Lung (tissue), 12 donors: ENCODE data around the gene ASGR2. TPM values are rescaled to one million over a fixed set of nuclear protein-coding genes. Genes with fewer than 3 reads are reported as not detected.
"Not testable (repeated sequence)": the region's sequence is repeated elsewhere in the genome, so short reads cannot be mapped to it uniquely, and the experiment has no call there.

Experiments
- ATAC-seq: fragments of 200-7000 bp; cut with Tn5 transposase; one replicate; pipeline ENCODE4 v1.9.1; 2020; ENCODE audit warnings: moderate number of reproducible peaks; ENCODE audit not compliant: insufficient read depth, low FRiP score
- DNase-seq, 3 donors: peaks; one replicate each; pipeline ENCODE4 v3.0.0-alpha.2; 2013 to 2017
- H3K27ac ChIP-seq, 2 donors: one replicate each; pipeline ENCODE4 v1.5.1; 2013; ENCODE audit warnings: mild to moderate bottlenecking in 2 of 2, moderate library complexity in 2 of 2, control low read depth in 1 of 2, inconsistent platforms in 1 of 2, low read depth in 1 of 2, low read length in 1 of 2
- H3K27me3 ChIP-seq, 3 donors: one replicate each; pipeline ENCODE4 v1.5.1; 2013; ENCODE audit warnings: low read length in 2 of 3; ENCODE audit not compliant: control insufficient read depth in 3 of 3, insufficient read depth in 3 of 3
- H3K36me3 ChIP-seq, 4 donors: one replicate each; pipeline ENCODE4 v1.5.1; 2013; ENCODE audit warnings: low read length in 4 of 4, mild to moderate bottlenecking in 1 of 4, moderate library complexity in 1 of 4; ENCODE audit not compliant: control insufficient read depth in 4 of 4, insufficient read depth in 4 of 4
- H3K4me1 ChIP-seq, 5 donors: one replicate each; pipeline ENCODE4 v1.5.1; 2013; ENCODE audit warnings: low read length in 5 of 5, mild to moderate bottlenecking in 2 of 5, moderate library complexity in 1 of 5; ENCODE audit not compliant: control insufficient read depth in 5 of 5, insufficient read depth in 5 of 5
- H3K4me3 ChIP-seq: one replicate; pipeline ENCODE4 v1.5.1; 2013; ENCODE audit warnings: mild to moderate bottlenecking, control low read depth, moderate library complexity
- H3K9ac ChIP-seq, 2 donors: one replicate each; pipeline ENCODE4 v1.5.1; 2013; ENCODE audit warnings: low read length in 2 of 2, control low read depth in 1 of 2; ENCODE audit not compliant: insufficient read depth in 1 of 2
- H3K9me3 ChIP-seq, 4 donors: one replicate each; pipeline ENCODE4 v1.5.1; 2013; ENCODE audit warnings: low read length in 3 of 4, mild to moderate bottlenecking in 1 of 4, moderate library complexity in 1 of 4; ENCODE audit not compliant: control insufficient read depth in 4 of 4, insufficient read depth in 3 of 4
- WGBS, 2 donors: extraction: QIAGEN DNeasy Blood & Tissue Kit; methylation state at CpG; one replicate each; pipeline ENCODE4 v1.1.7; 2013; 5-methylcytosine and 5-hydroxymethylcytosine counted together
- polyA plus RNA-seq, 2 donors: library from polyadenylated mRNA; stranded (reverse); fragments of 200-250 nt; gene quantifications; one replicate each; pipeline ENCODE4 v1.2.1, GENCODE V29; 2013
- total RNA-seq, 2 donors: library from RNA; depleted of rRNA in 1 of 2; stranded (reverse); fragments of >200 nt in 1 of 2; gene quantifications; one replicate each; pipeline ENCODE4 v1.2.1, GENCODE V29; 2014 to 2021
- TF ChIP-seq, protein P1 (sequence below): IDR thresholded peaks from 2 replicates; pipeline ENCODE4 v1.5.1; 2012; ENCODE audit warnings: mild to moderate bottlenecking; ENCODE audit errors: control extremely low read depth, extremely low read depth
- donor health status: control.
- donor health status: control.
- donor health status: Bipolar disorder and iron deficiency.
- donor health status: healthy.
- donor health status: DM: yes; HTN: yes; CAD: no.

Gene ASGR2
- total and polyA plus RNA-seq, 4 donors = 1.6 to 12.0 (median 2.6) TPM

DNA sequence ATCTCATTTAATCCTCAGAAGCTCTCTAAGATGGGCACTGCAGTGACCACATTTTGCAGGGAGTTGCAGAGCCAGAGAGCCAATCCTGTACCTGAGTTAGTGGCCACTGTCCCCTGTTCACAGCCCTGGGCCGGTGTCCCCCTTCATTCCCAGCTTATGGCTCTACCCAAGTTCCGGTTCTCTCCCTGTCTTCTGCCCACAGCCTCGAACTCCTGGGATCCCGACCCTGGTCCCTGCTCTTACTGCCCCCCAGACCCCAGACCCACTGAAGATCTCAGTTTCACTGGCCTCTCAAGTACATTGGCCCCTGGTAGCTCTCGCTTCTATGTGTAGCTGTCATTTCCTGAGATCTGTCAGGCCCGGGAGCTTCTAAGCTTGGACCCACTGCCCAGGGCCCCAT, 12.2 kb downstream of the ASGR2 start:
- Histone ChIP-seq H3K9me3 (no peaks in the 10 kb centered on the region), H3K27me3 (peaks cover 0 to under 1% (median 0%) of the 10 kb centered on the region in 3 donors), H3K36me3 (no peaks in the 10 kb centered on the region), H3K4me3 (no peak overlapping the region), H3K4me1 (no peaks in the 10 kb centered on the region), H3K27ac (no peak overlapping the region), H3K9ac (no peak overlapping the region)
- TF ChIP-seq, protein P1, sequence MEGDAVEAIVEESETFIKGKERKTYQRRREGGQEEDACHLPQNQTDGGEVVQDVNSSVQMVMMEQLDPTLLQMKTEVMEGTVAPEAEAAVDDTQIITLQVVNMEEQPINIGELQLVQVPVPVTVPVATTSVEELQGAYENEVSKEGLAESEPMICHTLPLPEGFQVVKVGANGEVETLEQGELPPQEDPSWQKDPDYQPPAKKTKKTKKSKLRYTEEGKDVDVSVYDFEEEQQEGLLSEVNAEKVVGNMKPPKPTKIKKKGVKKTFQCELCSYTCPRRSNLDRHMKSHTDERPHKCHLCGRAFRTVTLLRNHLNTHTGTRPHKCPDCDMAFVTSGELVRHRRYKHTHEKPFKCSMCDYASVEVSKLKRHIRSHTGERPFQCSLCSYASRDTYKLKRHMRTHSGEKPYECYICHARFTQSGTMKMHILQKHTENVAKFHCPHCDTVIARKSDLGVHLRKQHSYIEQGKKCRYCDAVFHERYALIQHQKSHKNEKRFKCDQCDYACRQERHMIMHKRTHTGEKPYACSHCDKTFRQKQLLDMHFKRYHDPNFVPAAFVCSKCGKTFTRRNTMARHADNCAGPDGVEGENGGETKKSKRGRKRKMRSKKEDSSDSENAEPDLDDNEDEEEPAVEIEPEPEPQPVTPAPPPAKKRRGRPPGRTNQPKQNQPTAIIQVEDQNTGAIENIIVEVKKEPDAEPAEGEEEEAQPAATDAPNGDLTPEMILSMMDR = no peak
- DNase-seq (no peak), ATAC-seq (no peak)
- WGBS, 2 donors = 63 to 71% methylated on average over 6 of the region's 6 CpGs

DNA sequence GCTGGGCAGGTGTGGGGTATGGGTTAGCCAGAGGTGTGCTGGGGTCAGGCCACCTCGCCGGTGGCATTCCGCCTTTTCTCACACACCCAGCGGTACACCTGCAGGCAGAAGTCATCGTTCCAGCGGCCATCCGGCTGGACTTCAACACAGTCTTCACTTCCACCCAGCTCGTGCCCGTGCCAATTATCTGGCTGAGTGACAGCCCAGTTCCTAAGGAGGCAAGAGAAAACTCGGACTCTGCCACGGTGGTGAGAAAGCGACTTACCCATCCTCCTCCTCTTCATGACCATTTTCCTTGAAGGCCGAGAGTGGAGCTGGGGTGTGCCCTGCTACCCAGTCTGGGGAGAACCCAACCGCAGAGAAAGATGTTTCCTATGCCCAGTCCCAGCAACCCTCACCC, 13.1 kb downstream of the ASGR2 start:
- WGBS, 2 donors = 88 to 91% methylated on average over 14 of the region's 14 CpGs
- peaks cover 0 to 2% (median 0%) of the 10 kb centered on the region in 4 donors for H3K9me3 ChIP-seq
- no peaks in the 10 kb centered on the region for H3K36me3 ChIP-seq
- no peak overlapping the region for H3K9ac ChIP-seq
- ATAC-seq (no peak), DNase-seq (no peak)
- TF ChIP-seq, protein P1 = no peak
- no peaks in the 10 kb centered on the region for H3K27me3 ChIP-seq
- no peak overlapping the region for H3K4me3 ChIP-seq
- H3K27ac ChIP-seq = no peak overlapping the region
- H3K4me1 ChIP-seq = no peaks in the 10 kb centered on the region

DNA sequence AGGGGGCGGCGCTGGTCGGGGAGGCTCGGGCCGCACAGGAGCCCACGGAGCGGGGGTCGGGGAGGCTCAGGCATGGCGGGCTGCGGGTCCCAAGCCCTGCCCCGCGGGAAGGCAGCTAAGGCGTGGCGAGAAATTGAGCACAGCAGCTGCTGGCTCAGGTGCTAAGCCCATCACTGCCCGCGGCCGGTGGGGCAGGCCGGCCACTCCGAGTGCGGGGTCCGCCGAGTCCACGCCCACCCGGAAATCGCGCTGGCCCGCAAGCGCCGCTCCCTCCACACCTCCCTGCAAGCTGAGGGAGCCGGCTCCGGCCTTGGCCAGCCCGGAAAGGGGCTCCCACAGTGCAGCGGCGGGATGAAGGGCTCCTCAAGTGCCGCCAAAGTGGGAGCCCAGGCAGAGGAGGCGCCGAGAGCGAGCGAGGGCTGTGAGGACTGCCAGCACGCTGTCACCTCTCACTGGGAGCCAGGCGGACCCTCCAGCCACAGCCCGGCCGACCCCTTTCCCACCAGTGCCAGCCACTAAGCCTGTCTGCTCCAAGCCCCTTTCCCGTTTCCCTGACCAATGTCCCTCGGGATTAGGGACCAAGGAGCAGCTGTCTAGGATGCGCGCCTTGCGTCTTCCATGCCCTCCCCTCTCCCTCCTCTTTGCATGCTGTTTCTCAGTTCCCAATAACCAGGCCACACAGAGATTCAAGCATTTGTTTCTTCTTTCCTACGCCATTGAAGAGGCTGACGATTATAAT, 13.8 kb downstream of the ASGR2 start:
- not testable (repeated sequence) for DNase-seq, H3K4me1 ChIP-seq, H3K27me3 ChIP-seq, ATAC-seq, H3K4me3 ChIP-seq, H3K27ac ChIP-seq, H3K9ac ChIP-seq, H3K36me3 ChIP-seq, H3K9me3 ChIP-seq
- WGBS, 2 donors = 91 to 98% methylated on average over 28 to 50 of the region's 50 CpGs

DNA sequence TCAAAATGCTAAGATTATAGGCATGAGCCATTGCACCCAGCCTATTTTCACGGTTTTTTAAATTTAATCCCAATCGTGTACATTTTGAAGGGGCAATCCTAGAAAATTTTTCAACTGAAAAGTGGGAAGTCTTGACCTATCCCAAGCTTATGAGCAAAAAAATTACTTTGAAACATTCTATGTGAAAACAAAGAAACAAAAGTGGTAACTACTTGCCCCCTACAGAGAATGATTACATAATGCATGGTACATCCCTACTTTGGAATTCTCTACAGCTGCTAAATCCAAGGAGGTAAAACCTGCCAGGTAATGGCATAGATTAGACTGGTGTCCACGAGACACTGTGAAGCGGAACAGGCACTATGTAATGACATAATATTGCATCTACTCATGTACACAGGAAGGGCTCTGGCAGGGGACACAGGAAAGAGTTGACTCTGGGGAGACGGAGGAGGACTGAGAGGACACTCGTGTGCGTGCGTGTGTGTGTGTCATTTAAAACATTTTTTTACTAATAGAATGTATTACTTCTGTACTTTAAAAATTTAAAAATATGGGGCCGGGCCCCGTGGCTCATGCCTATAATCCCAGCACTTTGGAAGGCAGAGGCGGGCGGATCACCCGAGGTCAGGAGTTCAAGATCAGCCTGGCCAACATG, 15.7 kb downstream of the ASGR2 start:
- no peaks in the 10 kb centered on the region for H3K27me3 ChIP-seq
- no peak for ATAC-seq
- H3K27ac ChIP-seq = no peak overlapping the region
- H3K9ac ChIP-seq = no peak overlapping the region
- TF ChIP-seq, protein P1 = no peak
- no peak overlapping the region for H3K4me3 ChIP-seq
- H3K36me3 ChIP-seq = no peaks in the 10 kb centered on the region
- H3K9me3 ChIP-seq = peaks cover 0 to 2% (median 0%) of the 10 kb centered on the region in 4 donors
- WGBS, 2 donors = 68 to 77% methylated on average over 13 of the region's 13 CpGs
- DNase-seq = no peak
- H3K4me1 ChIP-seq = peaks cover 0 to 2% (median 0%) of the 10 kb centered on the region in 5 donors
